IgD-negative memory B cell (primary cell): ENCODE results near the gene SUPT3H. TPM values are rescaled to one million over a fixed set of nuclear protein-coding genes. Genes with fewer than 3 reads are reported as not detected.
A peak's percentile ranks its signal among the peaks of the same experiment; 100 is the strongest.

Experiments used
- H3K27ac Mint-ChIP-seq, 3 donors: one replicate each; pipeline ENCODE4 v1.8.0; 2020 to 2022; ENCODE audit warnings: mild to moderate bottlenecking in 3 of 3, mixed read lengths in 3 of 3, moderate library complexity in 1 of 3
- H3K27me3 Mint-ChIP-seq: one replicate; pipeline ENCODE4 v1.8.0; 2021; ENCODE audit warnings: mixed read lengths
- H3K36me3 Mint-ChIP-seq: one replicate; pipeline ENCODE4 v1.8.0; 2020; ENCODE audit warnings: mild to moderate bottlenecking, mixed read lengths
- H3K4me1 Mint-ChIP-seq, 3 donors: one replicate each; pipeline ENCODE4 v1.8.0; 2020 to 2022; ENCODE audit warnings: mixed read lengths in 3 of 3, mild to moderate bottlenecking in 1 of 3
- H3K4me3 Mint-ChIP-seq, 4 donors: one replicate each; pipeline ENCODE4 v1.8.0; 2020 to 2022; ENCODE audit warnings: mild to moderate bottlenecking in 4 of 4, mixed read lengths in 4 of 4, moderate library complexity in 3 of 4
- H3K9me3 Mint-ChIP-seq, 3 donors: one replicate each; pipeline ENCODE4 v1.8.0; 2020 to 2021; ENCODE audit warnings: mixed read lengths in 3 of 3, mild to moderate bottlenecking in 1 of 3
- polyA plus RNA-seq: library from polyadenylated mRNA; unstranded; fragments of 300-500 nt; fragmentation: Illumina TruSeq; gene quantifications from one replicate; pipeline ENCODE4 v1.2.3, GENCODE V29; 2021

Gene SUPT3H
- polyA plus RNA-seq, 1 donor from 2014 or later = 8.5 TPM

DNA sequence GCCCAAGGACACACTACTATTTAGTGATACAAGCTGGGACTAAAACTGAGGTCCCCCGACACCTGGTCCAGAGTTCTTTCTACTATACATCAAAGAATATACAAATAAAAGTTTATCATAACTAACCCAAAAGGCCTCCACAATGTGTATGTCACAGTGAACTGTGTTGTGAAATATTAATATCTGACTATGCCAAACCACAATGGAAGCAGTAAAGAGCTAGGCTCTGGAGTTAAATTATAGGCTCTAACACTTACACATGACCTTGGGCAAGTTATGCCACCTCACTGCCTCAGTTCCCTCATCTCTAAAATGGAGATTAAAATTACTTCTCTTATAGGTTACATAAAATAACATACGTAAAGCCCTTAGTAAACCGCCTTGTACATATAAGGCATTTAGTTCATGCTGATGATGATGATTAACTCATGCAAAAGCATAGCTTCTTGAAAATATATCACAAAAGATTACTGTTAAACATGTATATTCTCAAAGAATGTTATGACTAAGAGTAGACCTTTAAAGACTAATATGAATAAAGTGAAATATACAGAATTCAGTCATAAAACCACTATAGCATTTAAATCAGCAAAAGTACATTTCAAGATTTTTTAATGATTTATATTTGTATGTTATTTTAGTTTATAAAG, 5.7 kb downstream of the SUPT3H start:
- Mint-ChIP-seq H3K4me1 (peaks cover 2 to 14% (median 10%) of the 10 kb centered on the region in 3 donors), H3K9me3 (no peaks in the 10 kb centered on the region), H3K36me3 (peaks cover 1% of the 10 kb centered on the region), H3K27me3 (no peaks in the 10 kb centered on the region), H3K4me3 (no peak overlapping the region), H3K27ac (no peak overlapping the region)

- no peak overlapping the region for H3K27ac Mint-ChIP-seq
- H3K36me3 Mint-ChIP-seq = peaks cover 1% of the 10 kb centered on the region
- H3K4me3 Mint-ChIP-seq = no peak overlapping the region
- H3K27me3 Mint-ChIP-seq = no peaks in the 10 kb centered on the region
- H3K9me3 Mint-ChIP-seq = no peaks in the 10 kb centered on the region
- peaks cover 0 to 8% (median 3%) of the 10 kb centered on the region in 3 donors for H3K4me1 Mint-ChIP-seq
These were observed 7.9 kb downstream of the SUPT3H start for GRCh38 chr6:45369870-45370269.

DNA sequence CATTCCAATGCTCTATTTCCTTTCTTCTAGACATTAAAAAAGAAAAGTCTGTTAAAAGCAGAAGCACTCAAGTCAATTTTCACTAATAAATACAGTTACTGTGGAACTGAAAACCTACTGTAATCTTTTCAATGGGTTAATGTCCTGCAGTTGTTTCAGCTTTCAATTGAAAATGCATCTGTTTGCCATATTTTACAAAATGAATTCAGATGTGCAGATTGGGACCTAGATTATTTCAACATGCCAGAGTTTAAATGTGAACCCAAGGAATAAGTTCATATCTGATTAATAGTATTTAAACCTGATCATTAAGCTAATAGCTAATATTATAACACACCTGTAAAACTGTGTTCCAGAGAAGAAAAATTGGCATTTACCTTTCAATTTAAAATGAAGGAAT, 9.7 kb downstream of the SUPT3H start:
- Mint-ChIP-seq H3K27ac (no peak overlapping the region), H3K4me1 (peaks cover 0 to 8% (median 3%) of the 10 kb centered on the region in 3 donors), H3K9me3 (no peaks in the 10 kb centered on the region), H3K4me3 (no peak overlapping the region), H3K27me3 (no peaks in the 10 kb centered on the region), H3K36me3 (peaks cover 1% of the 10 kb centered on the region)

DNA sequence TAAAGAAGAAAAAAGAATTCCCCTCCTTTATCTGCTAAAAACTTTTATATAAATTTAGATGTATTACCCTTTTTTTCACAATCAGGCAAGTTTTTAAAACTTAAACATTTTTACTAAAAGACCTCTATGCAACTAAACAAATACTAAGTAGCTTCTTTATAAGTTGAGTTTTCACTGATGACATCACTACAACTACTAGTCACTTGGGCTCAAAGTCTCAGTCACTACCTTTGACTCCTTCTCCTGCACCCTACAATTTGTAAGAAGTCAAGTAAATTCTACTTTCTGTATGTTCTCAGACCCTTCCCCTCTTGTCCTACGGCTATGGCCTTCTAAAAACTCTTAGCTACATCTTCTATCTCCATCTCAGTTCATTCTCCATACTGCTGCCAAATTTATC, 11.2 kb downstream of the SUPT3H start:
- Mint-ChIP-seq H3K27ac (no peak overlapping the region), H3K9me3 (no peaks in the 10 kb centered on the region), H3K4me3 (no peak overlapping the region), H3K36me3 (peaks cover 1% of the 10 kb centered on the region), H3K4me1 (peaks cover 0 to 8% (median 3%) of the 10 kb centered on the region in 3 donors), H3K27me3 (no peaks in the 10 kb centered on the region)

GRCh38 chr6:45365036-45365435, 12.7 kb downstream of the SUPT3H start:
- Mint-ChIP-seq H3K4me3 (no peak overlapping the region), H3K27ac (no peak overlapping the region), H3K4me1 (peaks cover 0 to 7% (median 3%) of the 10 kb centered on the region in 3 donors), H3K36me3 (peaks cover 2% of the 10 kb centered on the region), H3K9me3 (no peaks in the 10 kb centered on the region), H3K27me3 (no peaks in the 10 kb centered on the region)

GRCh38 chr6:45364466-45364865, 13.3 kb downstream of the SUPT3H start:
- H3K27ac Mint-ChIP-seq = no peak overlapping the region
- H3K9me3 Mint-ChIP-seq = no peaks in the 10 kb centered on the region
- H3K36me3 Mint-ChIP-seq = peaks cover 2% of the 10 kb centered on the region
- H3K4me1 Mint-ChIP-seq = peaks cover 0 to 1% (median 1%) of the 10 kb centered on the region in 3 donors
- no peaks in the 10 kb centered on the region for H3K27me3 Mint-ChIP-seq
- H3K4me3 Mint-ChIP-seq = no peak overlapping the region

DNA sequence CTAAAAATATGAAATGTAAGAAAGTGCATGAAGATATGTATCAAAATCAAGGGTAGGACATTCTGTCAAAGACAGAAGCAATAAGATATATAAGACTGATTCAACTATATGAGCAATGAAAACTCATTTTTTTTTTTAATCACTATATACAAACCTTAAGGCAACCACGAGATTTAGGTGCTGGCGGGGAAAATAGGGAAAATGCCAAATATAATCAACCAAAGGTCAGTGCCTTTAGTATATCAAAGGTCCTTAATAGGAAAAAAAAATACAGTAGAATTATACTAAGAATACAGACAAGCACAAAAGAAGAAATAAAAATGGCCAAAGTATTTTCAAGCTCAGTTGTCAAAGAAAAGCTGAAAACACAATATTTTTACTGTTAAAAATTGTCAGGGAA, 24.1 kb downstream of the SUPT3H start:
- peaks cover 2% of the 10 kb centered on the region for H3K36me3 Mint-ChIP-seq
- no peak overlapping the region for H3K4me3 Mint-ChIP-seq
- no peaks in the 10 kb centered on the region for H3K4me1 Mint-ChIP-seq
- H3K27ac Mint-ChIP-seq = no peak overlapping the region
- no peaks in the 10 kb centered on the region for H3K27me3 Mint-ChIP-seq
- H3K9me3 Mint-ChIP-seq = no peaks in the 10 kb centered on the region

- Mint-ChIP-seq H3K27me3 (no peaks in the 10 kb centered on the region), H3K4me1 (no peaks in the 10 kb centered on the region), H3K36me3 (peaks cover 2% of the 10 kb centered on the region), H3K4me3 (no peak overlapping the region), H3K27ac (no peak overlapping the region), H3K9me3 (no peaks in the 10 kb centered on the region)
These were observed 26.1 kb downstream of the SUPT3H start for GRCh38 chr6:45351667-45352066.

DNA sequence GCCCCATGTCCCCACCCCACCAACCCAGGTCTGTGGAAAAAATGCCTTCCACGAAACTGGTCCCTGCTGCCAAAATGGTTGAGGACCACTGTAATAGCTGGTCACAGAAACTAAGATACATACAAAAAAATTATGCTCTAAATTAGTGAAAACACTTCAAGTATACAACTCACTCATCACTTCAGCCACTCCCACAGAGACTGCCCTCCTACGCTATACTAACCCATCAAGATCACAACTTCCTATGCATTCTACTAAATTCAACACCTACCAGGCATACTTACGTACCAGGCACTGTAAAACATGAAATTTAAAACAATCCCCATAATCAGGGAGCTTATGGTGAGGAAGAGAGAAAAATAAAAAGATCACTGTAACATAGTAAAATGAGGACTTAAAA, 26.7 kb downstream of the SUPT3H start:
- no peaks in the 10 kb centered on the region for H3K4me1 Mint-ChIP-seq
- H3K27ac Mint-ChIP-seq = no peak overlapping the region
- H3K27me3 Mint-ChIP-seq = no peaks in the 10 kb centered on the region
- no peaks in the 10 kb centered on the region for H3K9me3 Mint-ChIP-seq
- peaks cover 2% of the 10 kb centered on the region for H3K36me3 Mint-ChIP-seq
- H3K4me3 Mint-ChIP-seq = no peak overlapping the region

DNA sequence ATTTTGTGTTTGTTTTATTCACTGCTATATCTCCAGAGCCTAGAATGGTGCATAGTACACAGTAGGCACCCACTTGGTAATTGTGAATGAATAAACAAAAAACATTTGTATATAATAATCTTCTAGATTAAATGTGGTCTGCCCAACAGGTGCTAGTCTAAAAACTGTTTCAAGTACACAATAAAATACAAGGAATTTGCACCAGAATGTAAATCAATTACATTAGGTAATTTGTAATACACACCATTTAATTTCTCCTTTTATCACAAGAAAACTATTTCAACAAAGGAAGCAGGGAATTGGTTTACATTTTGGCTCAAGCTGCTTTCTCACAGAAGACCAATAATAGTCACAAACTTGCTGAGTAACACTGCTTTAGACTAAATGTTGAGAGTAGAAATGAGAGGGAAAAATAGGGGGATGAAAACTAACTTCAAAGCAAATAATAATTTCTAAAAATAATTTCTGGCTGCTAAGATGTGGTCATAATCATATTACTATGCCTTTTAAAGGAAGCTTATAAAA, 27.5 kb downstream of the SUPT3H start:
- no peaks in the 10 kb centered on the region for H3K4me1 Mint-ChIP-seq
- H3K27ac Mint-ChIP-seq = no peak overlapping the region
- no peaks in the 10 kb centered on the region for H3K27me3 Mint-ChIP-seq
- H3K9me3 Mint-ChIP-seq = no peaks in the 10 kb centered on the region
- H3K36me3 Mint-ChIP-seq = peaks cover 5% of the 10 kb centered on the region
- no peak overlapping the region for H3K4me3 Mint-ChIP-seq

DNA sequence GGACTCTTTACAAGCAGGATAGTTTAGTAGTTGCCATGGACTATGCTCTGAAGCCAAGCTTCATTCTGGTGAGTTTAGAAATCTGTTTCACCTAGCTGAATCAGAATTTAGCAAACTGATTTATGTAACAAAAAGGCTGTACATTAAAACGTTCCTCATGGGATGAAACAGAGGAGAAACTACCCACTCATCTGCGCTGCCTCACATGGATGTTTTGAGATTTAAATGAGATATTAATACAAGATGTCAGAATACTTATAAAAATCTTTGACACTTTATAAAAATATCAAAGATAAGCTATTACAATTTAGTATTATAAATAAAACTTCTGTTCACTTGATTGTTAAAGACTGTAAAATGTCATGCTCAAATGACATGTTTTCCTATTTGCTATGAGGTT, 32.8 kb downstream of the SUPT3H start:
- Mint-ChIP-seq H3K9me3 (no peaks in the 10 kb centered on the region), H3K27me3 (no peaks in the 10 kb centered on the region), H3K4me1 (peaks cover 0 to 4% (median 0%) of the 10 kb centered on the region in 3 donors), H3K27ac (no peak overlapping the region), H3K36me3 (peaks cover 3% of the 10 kb centered on the region), H3K4me3 (no peak overlapping the region)

DNA sequence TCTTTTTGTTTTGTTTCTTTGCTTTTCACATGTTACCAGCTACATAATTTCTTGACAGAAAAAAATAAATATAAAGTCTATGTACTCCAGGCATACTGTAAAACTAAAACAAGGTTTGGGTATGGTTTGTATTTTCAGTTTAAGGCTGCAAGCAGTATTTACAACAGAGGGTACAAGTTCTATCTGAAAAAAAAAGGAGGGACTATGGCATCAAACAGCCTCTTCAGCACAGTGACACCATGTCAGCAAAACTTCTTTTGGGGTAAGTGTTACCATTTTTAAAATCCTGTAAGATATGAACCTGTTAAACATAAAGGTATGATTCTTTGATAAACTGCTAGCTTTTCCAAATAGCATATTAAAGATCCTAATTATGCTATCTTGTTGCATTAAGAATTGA, 49.2 kb downstream of the SUPT3H start:
- Mint-ChIP-seq H3K36me3 (no peaks in the 10 kb centered on the region), H3K27ac (no peak overlapping the region), H3K4me1 (peaks cover 2 to 10% (median 5%) of the 10 kb centered on the region in 3 donors), H3K27me3 (no peaks in the 10 kb centered on the region), H3K4me3 (no peak overlapping the region), H3K9me3 (peaks cover 0 to 2% (median 0%) of the 10 kb centered on the region in 3 donors)

DNA sequence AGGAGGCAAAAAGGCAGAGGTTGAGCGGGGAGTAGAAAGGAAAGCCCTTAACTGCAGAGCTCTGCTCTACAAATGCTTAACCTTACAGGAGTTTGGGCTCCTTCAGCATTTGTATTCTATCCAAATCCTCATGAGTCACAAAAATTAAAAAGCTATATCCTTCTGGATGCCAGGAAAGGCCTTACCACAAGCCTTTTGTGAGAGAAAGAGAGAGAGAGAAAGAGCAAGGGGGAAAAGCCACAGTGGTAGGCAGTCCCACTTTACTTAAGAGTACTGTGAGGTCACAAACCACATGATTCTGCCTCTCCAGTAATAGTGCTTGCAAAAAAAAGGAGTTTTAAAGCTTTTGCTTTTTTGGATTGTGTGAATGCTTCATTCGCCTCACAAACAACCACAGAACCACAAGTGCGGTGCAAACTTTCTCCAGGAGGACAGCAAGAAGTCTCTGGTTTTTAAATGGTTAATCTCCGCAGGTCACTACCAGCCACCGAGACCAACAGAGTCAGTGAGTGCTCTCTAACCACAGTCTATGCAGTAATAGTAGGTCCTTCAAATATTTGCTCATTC, 49.7 kb downstream of the SUPT3H start, which contains the start of gene RUNX2:
Gene RUNX2 (plus strand): TSS at position 375 of the 567 bp plus-strand sequence. CDS start 397 bp downstream, outside the sequence.
- H3K9me3 Mint-ChIP-seq = peaks cover 0 to 2% (median 0%) of the 10 kb centered on the region in 3 donors
- no peaks in the 10 kb centered on the region for H3K27me3 Mint-ChIP-seq
- H3K4me3 Mint-ChIP-seq = no peak within 1 kb of the TSS
- H3K36me3 Mint-ChIP-seq = no peaks in the 10 kb centered on the region
- no peak within 1 kb of the TSS for H3K27ac Mint-ChIP-seq
- peaks cover 2 to 13% (median 7%) of the 10 kb centered on the region in 3 donors for H3K4me1 Mint-ChIP-seq

- Mint-ChIP-seq H3K27me3 (no peaks in the 10 kb centered on the region), H3K4me1 (peaks cover 6 to 14% (median 7%) of the 10 kb centered on the region in 3 donors), H3K36me3 (no peaks in the 10 kb centered on the region), H3K4me3 (no peak overlapping the region), H3K27ac (no peak overlapping the region), H3K9me3 (peaks cover 0 to 2% (median 0%) of the 10 kb centered on the region in 3 donors)
These were observed 50.9 kb downstream of the SUPT3H start for GRCh38 chr6:45326698-45327417.

DNA sequence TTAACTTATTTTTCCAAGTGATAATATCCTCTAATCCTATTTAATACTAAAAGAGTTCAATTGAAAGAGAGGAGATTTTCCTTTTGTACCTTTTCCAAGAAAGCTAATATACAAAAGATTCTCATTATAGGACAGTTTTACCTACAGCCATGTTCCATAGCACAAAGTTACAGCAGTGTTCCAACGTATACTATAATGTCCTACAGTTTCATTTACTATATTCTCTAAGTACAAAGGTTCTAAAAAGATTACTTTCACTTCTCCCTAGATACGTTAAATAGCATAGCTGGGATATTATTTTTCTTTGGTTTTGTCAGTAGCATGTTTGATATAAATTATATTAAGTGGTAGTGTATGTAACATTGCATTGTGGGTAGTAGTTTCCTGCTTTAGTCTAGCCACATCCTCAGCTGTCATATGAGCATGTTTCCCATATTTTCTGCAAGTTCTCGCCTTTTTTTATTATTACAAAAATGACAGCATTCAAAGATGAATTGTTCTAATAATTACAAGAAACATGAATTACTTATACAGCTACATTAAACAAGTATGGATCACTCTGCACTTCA, 54.0 kb downstream of the SUPT3H start:
- Mint-ChIP-seq H3K27me3 (no peaks in the 10 kb centered on the region), H3K36me3 (peaks cover 2% of the 10 kb centered on the region), H3K27ac (no peak overlapping the region), H3K4me1 (peaks cover 6 to 14% (median 7%) of the 10 kb centered on the region in 3 donors), H3K9me3 (peaks cover 0 to 2% (median 0%) of the 10 kb centered on the region in 3 donors), H3K4me3 (peak overlapping the region in 1 of 4 donors; percentile 0)
